ENCODE data around the gene GAGE13. TPM values are rescaled to one million over a fixed set of nuclear protein-coding genes. Genes with fewer than 3 reads are reported as not detected.
"Not testable (repeated sequence)": the region's sequence is repeated elsewhere in the genome, so short reads cannot be mapped to it uniquely, and the experiment has no call there.

Gene GAGE13
- total RNA-seq, 1 donor from 2014 or later = not detected

DNA sequence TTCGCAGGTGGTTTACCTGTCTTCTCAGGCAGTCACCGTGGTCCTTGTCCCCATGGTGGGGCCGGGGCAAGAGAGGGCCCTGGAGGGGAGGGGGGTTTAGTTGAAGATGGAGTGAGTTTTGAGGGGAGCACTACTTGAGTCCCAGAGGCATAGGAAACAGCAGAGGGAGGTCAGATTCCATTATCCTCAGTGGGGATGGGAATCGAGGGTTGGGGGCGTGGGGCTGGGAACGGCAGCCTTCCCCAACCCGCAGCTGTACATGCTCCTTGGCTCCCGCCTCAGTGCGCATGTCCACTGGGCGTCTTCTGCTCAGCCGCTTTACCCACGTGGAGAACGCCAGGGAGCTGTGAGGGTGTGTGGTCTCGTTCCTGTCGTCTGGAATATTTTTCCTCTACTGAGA is 28.0 kb upstream of the GAGE13 start, which contains the start of gene GAGE10:
Gene GAGE10 (plus strand): TSS at position 301 of the 400 bp plus-strand sequence. CDS start 1,214 bp downstream, outside the sequence.
- no peak within 1 kb of the TSS for H2AFZ ChIP-seq (ENCODE audit: low read depth, low read length)
- no peak within 1 kb of the TSS for H3K9ac ChIP-seq (ENCODE audit: low read length)
- H3K27ac ChIP-seq (ENCODE audit: low read depth, low read length) = no peak within 1 kb of the TSS
- DNase-seq (ENCODE audit: low read depth) (no peak), FAIRE-seq (no peak)
- Mint-ChIP-seq H3K4me3 (ENCODE audit: unreplicated experiment) (no peak within 1 kb of the TSS), H3K27ac (ENCODE audit: unreplicated experiment) (no peak within 1 kb of the TSS), H3K27me3 (ENCODE audit: low read depth, unreplicated experiment) (peaks cover 3% of the 10 kb centered on the region), H3K4me1 (ENCODE audit: low read depth, unreplicated experiment) (no peaks in the 10 kb centered on the region), H3K9me3 (ENCODE audit: unreplicated experiment) (no peaks in the 10 kb centered on the region), H3K36me3 (ENCODE audit: low read depth, unreplicated experiment) (no peaks in the 10 kb centered on the region)
- H3K27me3 ChIP-seq (ENCODE audit: insufficient read depth, low read length) = no peaks in the 10 kb centered on the region
- H3K4me1 ChIP-seq (ENCODE audit: insufficient read depth, low read length) = no peaks in the 10 kb centered on the region
- H4K20me1 ChIP-seq (ENCODE audit: insufficient read depth, low read length) = no peaks in the 10 kb centered on the region
- H3K79me2 ChIP-seq (ENCODE audit: insufficient read depth, low read length) = no peaks in the 10 kb centered on the region
- no peaks in the 10 kb centered on the region for H3K9me3 ChIP-seq (ENCODE audit: insufficient read depth, low read depth, low read length)
- H3K36me3 ChIP-seq (ENCODE audit: insufficient read depth, low read length) = no peaks in the 10 kb centered on the region
- no peak within 1 kb of the TSS for H3K4me2 ChIP-seq (ENCODE audit: low read length)
- H3K4me3 ChIP-seq (ENCODE audit: insufficient read depth, low read depth, low read length) = no peak within 1 kb of the TSS
- TF ChIP-seq CTCF (IDR thresholded peaks at IDR 0.05; ENCODE audit: insufficient read depth, low read depth, low read length) (no peak), EZH2 (IDR thresholded peaks at IDR 0.05; ENCODE audit: insufficient read depth, low read length) (no peak)

- DNase-seq (ENCODE audit: low read depth); H3K4me1 Mint-ChIP-seq (ENCODE audit: low read depth, unreplicated experiment); H3K9ac ChIP-seq (ENCODE audit: low read length); H3K27ac Mint-ChIP-seq (ENCODE audit: unreplicated experiment); H3K9me3 ChIP-seq (ENCODE audit: insufficient read depth, low read depth, low read length); H3K36me3 ChIP-seq (ENCODE audit: insufficient read depth, low read length); H3K4me1 ChIP-seq (ENCODE audit: insufficient read depth, low read length); H3K27me3 Mint-ChIP-seq (ENCODE audit: low read depth, unreplicated experiment); H3K79me2 ChIP-seq (ENCODE audit: insufficient read depth, low read length); FAIRE-seq; H3K9me3 Mint-ChIP-seq (ENCODE audit: unreplicated experiment); H3K27me3 ChIP-seq (ENCODE audit: insufficient read depth, low read length); H3K4me3 Mint-ChIP-seq (ENCODE audit: unreplicated experiment); H2AFZ ChIP-seq (ENCODE audit: low read depth, low read length); H3K4me2 ChIP-seq (ENCODE audit: low read length); H3K4me3 ChIP-seq (ENCODE audit: insufficient read depth, low read depth, low read length); H4K20me1 ChIP-seq (ENCODE audit: insufficient read depth, low read length); H3K36me3 Mint-ChIP-seq (ENCODE audit: low read depth, unreplicated experiment); H3K27ac ChIP-seq (ENCODE audit: low read depth, low read length): not testable (repeated sequence)
Measured at GRCh38 chrX:49307775-49308174, 23.6 kb upstream of the GAGE13 start.

DNA sequence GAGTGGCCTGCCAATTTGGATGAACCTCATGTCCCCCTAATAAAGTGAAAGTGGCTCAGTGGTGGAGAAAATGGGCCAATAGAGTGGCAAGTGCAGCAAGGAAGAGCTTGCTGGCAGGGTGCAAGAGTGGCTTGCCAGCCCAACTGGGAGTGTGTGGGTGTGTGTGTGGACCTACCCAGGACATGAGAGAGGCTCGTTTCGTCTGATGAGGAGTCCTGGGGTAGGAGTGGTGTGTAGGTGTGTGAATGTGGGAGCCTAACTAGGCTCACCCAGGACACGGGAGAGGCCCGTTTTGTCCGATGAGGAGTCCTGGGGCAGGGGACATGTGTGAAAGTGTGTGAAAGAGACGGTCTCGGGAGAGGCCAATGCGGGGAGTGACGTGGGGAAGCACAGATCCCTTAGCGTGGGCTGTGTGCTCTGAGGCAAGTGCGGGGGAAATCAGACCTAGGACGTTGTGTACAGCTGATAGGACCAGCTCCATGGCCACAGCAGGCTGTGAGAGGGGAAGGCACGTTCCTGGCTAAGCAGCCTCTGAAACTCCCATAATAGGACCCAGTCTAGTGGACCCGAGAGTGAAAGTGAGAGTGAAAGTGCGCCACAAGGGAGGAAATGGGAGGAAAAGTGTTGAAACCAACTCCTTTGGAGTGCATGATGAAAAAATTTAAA is 22.6 kb upstream of the GAGE13 start:
- Mint-ChIP-seq H3K4me1 (ENCODE audit: low read depth, unreplicated experiment) (peaks cover 8% of the 10 kb centered on the region), H3K36me3 (ENCODE audit: low read depth, unreplicated experiment) (no peaks in the 10 kb centered on the region), H3K27me3 (ENCODE audit: low read depth, unreplicated experiment) (peaks cover 5% of the 10 kb centered on the region), H3K27ac (ENCODE audit: unreplicated experiment) (no peak overlapping the region), H3K9me3 (ENCODE audit: unreplicated experiment) (no peaks in the 10 kb centered on the region), H3K4me3 (ENCODE audit: unreplicated experiment) (peak overlapping the region; percentile 11)
- Histone ChIP-seq H3K4me3 (ENCODE audit: insufficient read depth, low read depth, low read length) (peak overlapping the region; percentile 1), H3K79me2 (ENCODE audit: insufficient read depth, low read length) (no peaks in the 10 kb centered on the region), H3K36me3 (ENCODE audit: insufficient read depth, low read length) (no peaks in the 10 kb centered on the region), H3K4me1 (ENCODE audit: insufficient read depth, low read length) (no peaks in the 10 kb centered on the region), H3K9me3 (ENCODE audit: insufficient read depth, low read depth, low read length) (no peaks in the 10 kb centered on the region), H3K27ac (ENCODE audit: low read depth, low read length) (no peak overlapping the region), H3K27me3 (ENCODE audit: insufficient read depth, low read length) (no peaks in the 10 kb centered on the region), H3K4me2 (ENCODE audit: low read length) (peak overlapping the region; percentile 85), H3K9ac (ENCODE audit: low read length) (no peak overlapping the region), H4K20me1 (ENCODE audit: insufficient read depth, low read length) (no peaks in the 10 kb centered on the region), H2AFZ (ENCODE audit: low read depth, low read length) (peak overlapping the region; percentile 26)
- FAIRE-seq (no peak), DNase-seq (ENCODE audit: low read depth) (no peak)
- TF ChIP-seq CTCF (IDR thresholded peaks at IDR 0.05; ENCODE audit: insufficient read depth, low read depth, low read length) = no peak
- TF ChIP-seq EZH2 (IDR thresholded peaks at IDR 0.05; ENCODE audit: insufficient read depth, low read length) = no peak
